Esophagus squamous epithelium (tissue), 5 donors: ENCODE data around the gene SLC24A3. TPM values are rescaled to one million over a fixed set of nuclear protein-coding genes. Genes with fewer than 3 reads are reported as not detected.
A peak's percentile ranks its signal among the peaks of the same experiment; 100 is the strongest.

Experiments used
- DNase-seq: peaks from one replicate; lab custom pipeline; 2025; lab: John Stamatoyannopoulos, UW
- H3K27ac ChIP-seq, 4 donors: fragments of 200-600 bp; sonication (generic); one replicate each; pipeline ENCODE4 v1.5.1; 2016 to 2019; ENCODE audit warnings: mild to moderate bottlenecking in 1 of 4
- H3K27me3 ChIP-seq, 4 donors: fragments of 200-600 bp; sonication (generic); 1 replicate in 3 of 4; 2 replicates in 1 of 4; pipeline versions ENCODE4 v1.5.1 to v1.6.0; 2017 to 2021; ENCODE audit warnings: antibody characterized with exemption in 1 of 4
- H3K36me3 ChIP-seq, 3 donors: fragments of 200-600 bp; sonication (generic); one replicate each; pipeline ENCODE4 v1.5.1; 2016 to 2019
- H3K4me1 ChIP-seq, 3 donors: fragments of 200-600 bp; sonication (generic); one replicate each; pipeline ENCODE4 v1.5.1; 2017 to 2019
- H3K4me3 ChIP-seq, 4 donors: fragments of 200-600 bp; sonication (generic); 1 replicate in 3 of 4; 2 replicates in 1 of 4; pipeline ENCODE4 v1.5.1; 2016 to 2019; ENCODE audit warnings: mild to moderate bottlenecking in 2 of 4, moderate library complexity in 1 of 4
- H3K9me3 ChIP-seq, 3 donors: fragments of 200-600 bp; sonication (generic); one replicate each; pipeline ENCODE4 v1.5.1; 2016 to 2019
- CTCF ChIP-seq, 6 experiments: fragments of 450-650 bp in 4 of 6; fragments of 200-600 bp in 2 of 6; sonication (generic) in 2 of 6; IDR thresholded peaks; one replicate each; pipeline ENCODE4 v1.5.1; 2016 to 2019; ENCODE audit warnings: antibody characterized with exemption in 6 of 6, mild to moderate bottlenecking in 4 of 6, moderate library complexity in 4 of 6
- POLR2A ChIP-seq, 4 donors: fragments of 450-650 bp; IDR thresholded peaks; one replicate each; pipeline ENCODE4 v1.6.1; 2017; ENCODE audit warnings: antibody characterized with exemption in 4 of 4, mild to moderate bottlenecking in 4 of 4, moderate library complexity in 3 of 4
- WGBS, 2 donors: methylation state at CpG; one replicate each; pipeline ENCODE4 v1.1.5; 2018; 5-methylcytosine and 5-hydroxymethylcytosine counted together
- intact Hi-C: fragments of 100-400 bp; cut with DNase I; formaldehyde crosslinking; loops from one replicate; pipeline ENCODE4 v1.15.0; 2022
- total RNA-seq, 4 donors: library from RNA; depleted of rRNA; stranded (reverse); fragments of >200 nt; gene quantifications; one replicate each; pipeline ENCODE4 v1.1.0, GENCODE V29; 2016
- donor health status: DM: yes; HTN: yes; CAD: no.

Gene SLC24A3
- total RNA-seq, 4 donors from 2014 or later: 3.0 to 8.2 (median 6.1) TPM

- Histone ChIP-seq H3K9me3 (no peaks in the 10 kb centered on the region), H3K27ac (no peak overlapping the region), H3K4me1 (peaks cover 0 to 66% (median 34%) of the 10 kb centered on the region in 3 donors), H3K4me3 (no peak overlapping the region), H3K27me3 (no peaks in the 10 kb centered on the region), H3K36me3 (no peaks in the 10 kb centered on the region)
- TF ChIP-seq CTCF (IDR thresholded peaks at IDR 0.05) (no peak), POLR2A (IDR thresholded peaks at IDR 0.05) (no peak)
- no peak for DNase-seq
- intact Hi-C loops: no loop called here
- WGBS, 2 donors: 80 to 96% methylated on average over 1 to 3 of the region's 4 CpGs
These were observed 77.0 kb downstream of the SLC24A3 start for GRCh38 chr20:19289451-19289850.

- H3K36me3 ChIP-seq: no peaks in the 10 kb centered on the region
These were observed 78.8 kb downstream of the SLC24A3 start for GRCh38 chr20:19291024-19291817.

GRCh38 chr20:19291818-19292132 lies 79.3 kb downstream of the SLC24A3 start:
- intact Hi-C loops: no loop called here
- no peaks in the 10 kb centered on the region for H3K27me3 ChIP-seq
- H3K4me1 ChIP-seq: peaks cover 0 to 52% (median 30%) of the 10 kb centered on the region in 3 donors
- H3K27ac ChIP-seq: peak overlapping the region in 2 of 4 donors; percentile 58 to 72
- no peak for DNase-seq
- WGBS, 2 donors: 100% methylated on average over 2 of the region's 2 CpGs
- H3K4me3 ChIP-seq: no peak overlapping the region
- H3K9me3 ChIP-seq: no peaks in the 10 kb centered on the region
- no peaks in the 10 kb centered on the region for H3K36me3 ChIP-seq
- TF ChIP-seq CTCF (IDR thresholded peaks at IDR 0.05) (no peak), POLR2A (IDR thresholded peaks at IDR 0.05) (no peak)

More at GRCh38 chr20:19291024-19291817, 78.8 kb downstream of the SLC24A3 start:
- DNase-seq: no peak
- Histone ChIP-seq H3K27ac (peak overlapping the region; percentile 54 to 72 (median 61)), H3K27me3 (no peaks in the 10 kb centered on the region), H3K9me3 (no peaks in the 10 kb centered on the region), H3K4me3 (no peak overlapping the region), H3K4me1 (peaks cover 0 to 52% (median 30%) of the 10 kb centered on the region in 3 donors)
- 16 to 51% methylated on average over 3 to 4 of the region's 11 CpGs for WGBS, 2 donors
- intact Hi-C loops: no loop called here
- TF ChIP-seq POLR2A (IDR thresholded peaks at IDR 0.05): no peak
- TF ChIP-seq CTCF (IDR thresholded peaks at IDR 0.05): no peak

DNA sequence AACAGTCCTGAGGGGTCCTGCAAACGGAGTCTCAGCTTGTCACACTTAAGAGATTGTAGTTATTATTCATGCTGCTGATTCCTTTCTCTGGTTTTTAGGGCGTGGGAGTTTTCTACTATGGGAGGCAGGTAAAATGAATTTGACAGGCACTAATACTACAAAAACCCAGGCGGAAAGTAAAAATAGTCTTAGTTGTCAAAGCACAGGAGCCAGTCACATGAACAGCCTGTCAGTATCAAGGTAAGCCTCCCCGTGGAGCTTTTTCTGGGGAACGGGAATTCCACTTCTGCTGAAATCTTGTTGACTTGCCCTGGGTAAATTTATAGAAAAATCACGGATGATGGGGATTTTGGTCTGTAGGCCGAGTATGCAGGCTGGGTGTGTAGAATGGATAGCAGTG lies 79.8 kb downstream of the SLC24A3 start:
- peaks cover 0 to 52% (median 30%) of the 10 kb centered on the region in 3 donors for H3K4me1 ChIP-seq
- H3K27me3 ChIP-seq: no peaks in the 10 kb centered on the region
- 84 to 87% methylated on average over 7 of the region's 7 CpGs for WGBS, 2 donors
- intact Hi-C loops: no loop called here
- H3K27ac ChIP-seq: peak overlapping the region in 1 of 4 donors; percentile 72
- H3K4me3 ChIP-seq: no peak overlapping the region
- TF ChIP-seq POLR2A (IDR thresholded peaks at IDR 0.05) (no peak), CTCF (IDR thresholded peaks at IDR 0.05) (no peak)
- no peaks in the 10 kb centered on the region for H3K9me3 ChIP-seq
- no peaks in the 10 kb centered on the region for H3K36me3 ChIP-seq
- no peak for DNase-seq

- no peak overlapping the region for H3K27ac ChIP-seq
- intact Hi-C loops: no loop called here
- no peaks in the 10 kb centered on the region for H3K36me3 ChIP-seq
- no peaks in the 10 kb centered on the region for H3K27me3 ChIP-seq
- DNase-seq: no peak
- 79 to 80% methylated on average over 2 of the region's 2 CpGs for WGBS, 2 donors
- TF ChIP-seq POLR2A (IDR thresholded peaks at IDR 0.05) (no peak), CTCF (IDR thresholded peaks at IDR 0.05) (no peak)
- no peak overlapping the region for H3K4me3 ChIP-seq
- peaks cover 0 to 32% (median 16%) of the 10 kb centered on the region in 3 donors for H3K4me1 ChIP-seq
- no peaks in the 10 kb centered on the region for H3K9me3 ChIP-seq
These were observed 82.6 kb downstream of the SLC24A3 start for GRCh38 chr20:19295076-19295475.
